ENCODE measurements around the gene POLR2H. TPM values are rescaled to one million over a fixed set of nuclear protein-coding genes. Genes with fewer than 3 reads are reported as not detected.
A peak's percentile ranks its signal among the peaks of the same experiment; 100 is the strongest.

Gene POLR2H
- total and polyA plus RNA-seq, 8 donors, result 54.7 to 98.6 (median 85.3) TPM

GRCh38 chr3:184359610-184360009 lies 1.9 kb upstream of the POLR2H start:
- Histone ChIP-seq H3K9me3 (no peaks in the 10 kb centered on the region), H3K4me1 (peaks cover 20 to 25% of the 10 kb centered on the region in 2 donors), H3K4me3 (no peak overlapping the region), H3K27ac (no peak overlapping the region), H3K36me3 (peaks cover 0 to 17% of the 10 kb centered on the region in 2 donors), H3K27me3 (peaks cover 0 to 13% of the 10 kb centered on the region in 2 donors)
- DNase-seq (peak in 1 of 4 donors; percentile 53), ATAC-seq (no peak)
- intact Hi-C loops (cut with DNase I), result no loop called here
- TF ChIP-seq, protein P1, sequence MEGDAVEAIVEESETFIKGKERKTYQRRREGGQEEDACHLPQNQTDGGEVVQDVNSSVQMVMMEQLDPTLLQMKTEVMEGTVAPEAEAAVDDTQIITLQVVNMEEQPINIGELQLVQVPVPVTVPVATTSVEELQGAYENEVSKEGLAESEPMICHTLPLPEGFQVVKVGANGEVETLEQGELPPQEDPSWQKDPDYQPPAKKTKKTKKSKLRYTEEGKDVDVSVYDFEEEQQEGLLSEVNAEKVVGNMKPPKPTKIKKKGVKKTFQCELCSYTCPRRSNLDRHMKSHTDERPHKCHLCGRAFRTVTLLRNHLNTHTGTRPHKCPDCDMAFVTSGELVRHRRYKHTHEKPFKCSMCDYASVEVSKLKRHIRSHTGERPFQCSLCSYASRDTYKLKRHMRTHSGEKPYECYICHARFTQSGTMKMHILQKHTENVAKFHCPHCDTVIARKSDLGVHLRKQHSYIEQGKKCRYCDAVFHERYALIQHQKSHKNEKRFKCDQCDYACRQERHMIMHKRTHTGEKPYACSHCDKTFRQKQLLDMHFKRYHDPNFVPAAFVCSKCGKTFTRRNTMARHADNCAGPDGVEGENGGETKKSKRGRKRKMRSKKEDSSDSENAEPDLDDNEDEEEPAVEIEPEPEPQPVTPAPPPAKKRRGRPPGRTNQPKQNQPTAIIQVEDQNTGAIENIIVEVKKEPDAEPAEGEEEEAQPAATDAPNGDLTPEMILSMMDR (IDR thresholded peaks at IDR 0.05), result no peak

DNA sequence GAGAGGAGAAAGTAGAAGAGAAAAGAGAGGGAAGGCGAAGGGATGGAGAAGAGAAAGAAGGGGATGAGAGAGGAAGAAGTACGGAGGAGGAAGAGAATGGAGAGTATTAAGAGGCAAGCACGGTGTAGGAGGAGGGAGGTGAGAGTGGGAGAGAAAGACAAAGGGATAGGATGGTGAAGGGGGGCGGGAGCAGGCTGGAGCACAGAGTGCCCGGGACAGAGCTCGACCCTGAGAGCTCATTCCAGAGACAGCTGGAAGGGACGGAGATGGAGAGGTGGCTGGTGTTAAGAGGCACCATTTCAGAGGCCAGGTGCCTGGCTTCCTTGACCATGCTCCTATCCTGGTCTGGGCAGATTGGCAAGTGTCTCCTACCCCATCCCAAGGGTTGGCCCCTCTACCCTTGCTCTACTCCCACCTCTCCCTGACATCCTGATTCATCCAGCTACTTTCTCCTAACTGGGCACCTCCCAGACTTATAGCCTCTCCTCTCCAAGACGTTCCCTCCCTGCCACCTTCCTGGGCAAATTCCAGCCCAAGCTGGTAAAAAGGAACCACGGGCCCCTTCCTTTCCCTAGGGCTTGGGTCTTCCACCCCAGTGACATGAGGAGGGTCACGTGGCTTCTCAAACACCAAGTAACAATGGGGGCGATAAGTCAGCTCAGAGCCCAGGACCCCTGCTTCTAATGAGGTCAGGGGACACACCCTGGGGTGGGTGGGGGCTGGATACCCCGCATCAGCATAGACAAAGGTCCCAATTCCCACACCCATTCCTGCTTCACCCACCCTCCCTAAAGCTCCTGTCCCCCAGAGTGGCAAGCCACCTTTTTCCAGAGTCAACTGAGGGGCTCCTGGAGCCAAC lies 1.2 kb upstream of the POLR2H start:
- Histone ChIP-seq H3K27me3 (peaks cover 0 to 13% of the 10 kb centered on the region in 2 donors), H3K4me1 (peaks cover 20 to 29% of the 10 kb centered on the region in 2 donors), H3K27ac (no peak overlapping the region), H3K4me3 (peak overlapping the region in 1 of 2 donors; percentile 95), H3K36me3 (peaks cover 0 to 19% of the 10 kb centered on the region in 2 donors), H3K9me3 (no peaks in the 10 kb centered on the region)
- intact Hi-C loops (cut with DNase I), result no loop called here
- TF ChIP-seq, protein P1 (IDR thresholded peaks at IDR 0.05), result no peak
- ATAC-seq (no peak), DNase-seq (no peak)

DNA sequence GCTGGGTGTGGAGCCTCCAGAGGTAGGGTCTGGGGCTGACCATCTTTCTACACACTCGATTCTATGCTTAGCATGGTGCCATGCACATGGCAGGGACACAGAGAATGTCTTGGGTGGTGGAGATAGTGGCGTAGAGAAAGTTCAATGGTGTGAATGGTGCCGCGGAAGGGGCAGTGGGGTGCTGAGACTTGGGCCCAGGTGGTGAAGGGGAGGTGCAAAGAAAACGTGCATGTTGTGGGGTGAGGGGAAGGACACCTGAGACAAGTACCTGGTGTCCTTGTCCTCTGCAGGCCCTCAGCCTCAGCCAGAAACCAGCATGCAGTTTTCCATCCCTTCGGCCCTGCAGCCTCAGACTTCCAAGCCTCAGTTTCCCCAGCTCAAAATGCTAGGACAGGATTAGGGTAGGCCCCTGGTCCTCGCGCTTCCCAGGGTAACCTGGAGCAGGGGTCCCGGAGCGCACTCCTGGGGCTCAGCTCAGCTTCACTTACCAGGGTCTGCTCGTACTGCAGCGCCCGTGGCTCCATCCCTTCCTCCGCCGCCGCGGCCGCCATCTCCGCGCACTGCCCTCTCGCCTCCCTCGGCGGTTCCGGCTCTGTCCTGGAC lies 480 bp upstream of the POLR2H start:
- no peak for ATAC-seq
- intact Hi-C loops (cut with DNase I), result no loop called here
- Histone ChIP-seq H3K27ac (peak overlapping the region in 1 of 2 donors; percentile 95), H3K36me3 (peaks cover 0 to 19% of the 10 kb centered on the region in 2 donors), H3K9me3 (no peaks in the 10 kb centered on the region), H3K4me3 (peak overlapping the region; percentile 94 to 95), H3K4me1 (peaks cover 20 to 29% of the 10 kb centered on the region in 2 donors), H3K27me3 (peaks cover 0 to 13% of the 10 kb centered on the region in 2 donors)
- DNase-seq, result no peak
- TF ChIP-seq, protein P1 (IDR thresholded peaks at IDR 0.05), result no peak

DNA sequence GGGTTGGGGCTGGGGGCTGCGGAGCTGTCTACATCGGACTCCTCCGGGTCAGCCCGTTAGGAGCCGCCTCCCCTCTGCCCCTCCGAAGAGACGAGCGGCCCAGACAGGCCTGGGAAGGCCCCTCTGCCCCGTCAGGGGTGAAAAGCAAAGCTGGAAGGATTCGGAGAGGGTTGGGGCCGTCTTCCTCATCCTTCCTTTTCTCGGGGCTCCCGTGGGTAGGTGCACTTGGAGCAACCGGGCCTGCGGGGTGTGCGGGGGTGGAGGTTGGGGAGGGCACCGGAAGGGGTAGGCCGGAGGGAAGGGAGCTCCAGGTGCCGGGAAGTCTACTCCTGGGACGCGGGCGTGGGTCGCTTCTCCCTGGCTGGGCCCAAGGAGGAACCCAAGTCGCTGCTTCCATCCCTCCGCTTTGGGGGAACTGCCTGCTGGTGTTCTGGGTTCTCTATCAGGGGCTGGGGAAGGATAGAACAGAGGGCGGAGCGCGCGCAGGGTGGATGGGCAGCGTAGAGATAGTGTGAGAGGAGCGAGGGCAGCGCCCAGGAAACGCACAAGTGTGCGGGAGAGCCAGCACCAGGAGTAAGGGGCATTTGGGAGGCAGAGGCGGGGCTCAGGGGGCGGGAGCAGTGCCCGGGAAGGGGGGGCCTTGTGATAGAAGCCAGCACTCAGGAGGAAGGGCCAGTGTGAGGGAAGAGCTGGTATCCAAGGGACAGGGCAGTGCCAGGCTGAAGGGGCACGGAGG lies 590 bp downstream of the POLR2H start:
- peak in 2 of 4 donors; percentile 76 to 89 for DNase-seq

More for the DNA sequence above, 590 bp downstream of the POLR2H start:
- H3K9me3 ChIP-seq, result no peaks in the 10 kb centered on the region
- TF ChIP-seq, protein P1 (IDR thresholded peaks at IDR 0.05), result no peak
- peak overlapping the region; percentile 94 to 95 for H3K4me3 ChIP-seq
- H3K36me3 ChIP-seq, result peaks cover 0 to 29% of the 10 kb centered on the region in 2 donors
- intact Hi-C loops (cut with DNase I), result no loop called here
- H3K4me1 ChIP-seq, result peaks cover 20 to 29% of the 10 kb centered on the region in 2 donors
- peaks cover 0 to 13% of the 10 kb centered on the region in 2 donors for H3K27me3 ChIP-seq
- peak overlapping the region; percentile 95 to 99 for H3K27ac ChIP-seq
- ATAC-seq, result peak; percentile 59

All from left lung (tissue), 10 donors.